GM21723 (cell line): ENCODE data around the gene SGTA.

Experiments
- ATAC-seq: cut with Tn5 transposase; IDR thresholded peaks from one replicate; pipeline ENCODE4 v1.9.1; 2021; ENCODE audit warnings: mild to moderate bottlenecking, moderate library complexity; ENCODE audit not compliant: unreplicated experiment

The SGTA gene

DNA sequence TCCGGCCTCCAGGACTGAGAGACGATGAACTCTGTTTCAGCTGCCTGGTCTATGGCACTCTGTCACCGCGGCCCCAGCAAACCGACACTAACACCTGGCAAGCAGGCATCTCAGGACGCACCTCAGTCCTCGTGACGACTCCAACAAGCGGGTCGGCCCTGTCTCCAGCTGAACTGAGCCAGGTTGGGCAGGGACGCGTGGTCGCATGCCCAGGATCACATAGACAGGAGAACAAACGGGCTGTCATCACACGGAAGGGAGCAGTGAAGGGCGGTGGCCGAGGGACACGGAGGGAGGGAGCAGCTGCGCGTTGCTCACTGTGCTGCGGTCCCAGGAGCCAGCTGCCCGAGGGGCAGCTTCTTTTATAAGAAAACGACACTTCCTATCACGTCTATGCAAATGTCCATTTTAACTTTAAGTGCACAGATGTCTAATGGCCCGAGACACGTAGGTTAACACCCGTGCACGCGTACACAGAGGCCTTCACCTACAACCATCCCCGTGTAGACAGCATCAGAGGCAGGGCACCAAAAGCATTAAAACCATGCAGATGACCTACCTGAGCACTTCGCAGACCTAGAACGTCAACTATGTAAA is 8.9 kb downstream of the SGTA start:
- ATAC-seq, result no peak

DNA sequence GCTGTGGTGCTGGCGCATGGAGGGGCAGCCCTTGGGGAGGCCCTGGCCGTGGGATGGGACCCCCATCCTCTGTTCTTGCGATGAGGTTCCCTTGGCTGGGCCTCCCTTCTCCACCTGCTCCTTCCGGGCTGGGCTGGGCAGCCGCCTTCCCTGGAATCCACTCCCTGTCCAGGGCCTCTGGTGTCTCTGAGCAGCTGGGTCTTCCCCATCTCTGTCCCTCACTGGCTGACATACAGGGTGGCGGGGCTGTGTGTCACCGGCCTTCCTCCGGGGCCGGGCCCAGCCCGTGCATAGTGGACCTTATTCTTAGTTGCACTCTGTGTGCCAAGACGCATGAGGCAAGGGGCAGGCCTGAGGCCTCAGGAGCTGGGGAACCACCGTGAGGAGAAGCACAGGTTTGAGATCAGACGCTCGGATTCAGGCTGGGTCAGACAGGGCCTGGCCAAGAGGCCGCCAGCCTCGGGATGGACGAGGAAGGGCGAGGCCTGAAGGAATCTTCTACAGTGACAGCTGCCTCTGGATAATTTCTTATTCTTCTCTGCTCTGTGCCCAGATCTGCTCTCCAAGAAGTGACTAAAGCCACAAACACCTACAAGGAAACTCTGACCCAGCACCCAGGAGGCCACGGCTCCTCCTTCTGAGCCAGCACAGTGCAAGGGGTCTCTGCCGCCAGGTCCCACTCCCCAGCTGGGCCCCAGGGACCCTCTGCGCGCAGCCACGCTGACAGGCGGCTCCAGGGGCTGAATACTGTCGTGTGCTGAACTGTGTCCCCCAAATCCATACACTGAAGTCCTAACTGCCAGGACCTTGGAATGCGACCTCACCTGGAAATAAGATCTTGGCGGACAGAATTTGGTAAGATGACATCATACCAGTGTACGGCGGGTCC is 11.0 kb downstream of the SGTA start:
- no peak for ATAC-seq

DNA sequence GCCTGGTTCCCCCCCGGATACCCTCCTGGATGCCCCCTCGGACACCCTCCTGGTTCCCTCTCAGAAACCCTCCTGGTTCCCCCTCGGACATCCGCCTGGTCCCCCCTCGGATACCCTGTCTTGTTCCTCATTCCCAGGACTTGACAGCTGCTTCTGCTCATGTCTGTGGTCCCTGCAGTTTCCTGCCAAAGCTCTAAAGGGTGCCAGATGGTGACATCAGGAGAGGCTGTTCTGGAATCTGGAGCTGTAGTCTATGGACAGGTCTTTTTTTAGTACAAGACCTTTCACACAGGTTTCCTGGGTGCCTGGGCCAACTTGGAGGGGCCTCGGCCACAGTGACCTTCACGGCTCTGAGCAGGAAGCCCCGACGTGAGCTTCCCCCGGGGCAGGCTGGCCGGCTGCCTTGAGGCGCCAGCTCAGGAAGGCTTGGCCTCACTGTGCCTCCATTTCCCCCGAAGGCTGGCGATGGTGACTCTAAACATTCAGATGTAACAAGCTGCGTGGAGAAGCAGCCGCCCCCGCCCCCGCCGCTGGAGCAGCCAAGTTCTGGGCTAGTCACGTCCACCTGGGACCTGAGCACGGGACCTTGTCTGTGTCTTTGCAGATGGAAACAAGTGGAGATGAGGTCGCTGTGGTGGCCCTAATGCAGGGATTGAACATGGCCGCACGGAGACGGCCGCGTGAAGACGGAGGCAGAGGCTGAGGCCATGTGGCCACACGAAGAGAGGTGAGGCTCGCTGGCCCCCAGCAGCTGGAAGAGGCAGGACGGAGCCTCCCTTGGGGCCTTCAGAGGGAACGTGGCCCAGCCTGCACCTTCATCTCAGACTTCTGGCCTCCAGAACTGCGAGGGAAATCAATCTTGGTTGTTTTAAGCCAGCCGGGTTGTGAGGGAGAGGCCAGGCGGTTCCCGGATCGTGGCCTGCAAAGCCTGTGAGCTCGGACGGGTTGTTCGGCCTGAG is 12.7 kb downstream of the SGTA start:
- ATAC-seq, result no peak

DNA sequence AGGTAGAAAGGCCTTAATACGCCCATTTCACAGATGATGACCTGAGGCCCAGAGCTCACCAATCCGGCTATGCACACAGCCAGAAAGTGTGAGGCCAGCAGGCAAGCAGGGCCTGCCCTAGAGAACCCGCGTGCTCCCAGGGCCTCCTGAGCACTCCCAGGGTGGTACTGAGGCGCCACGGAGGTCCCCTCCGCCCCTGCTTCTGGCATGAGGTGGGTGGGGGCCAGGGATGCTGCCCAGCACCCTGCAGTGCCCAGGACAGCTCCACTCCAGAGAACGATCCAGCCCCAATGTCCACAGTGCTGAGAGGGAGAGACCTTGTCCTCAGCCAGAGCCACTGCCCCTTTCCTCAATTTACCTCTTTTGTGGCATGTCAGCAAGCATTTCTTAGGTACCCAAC is 13.9 kb downstream of the SGTA start:
- no peak for ATAC-seq

DNA sequence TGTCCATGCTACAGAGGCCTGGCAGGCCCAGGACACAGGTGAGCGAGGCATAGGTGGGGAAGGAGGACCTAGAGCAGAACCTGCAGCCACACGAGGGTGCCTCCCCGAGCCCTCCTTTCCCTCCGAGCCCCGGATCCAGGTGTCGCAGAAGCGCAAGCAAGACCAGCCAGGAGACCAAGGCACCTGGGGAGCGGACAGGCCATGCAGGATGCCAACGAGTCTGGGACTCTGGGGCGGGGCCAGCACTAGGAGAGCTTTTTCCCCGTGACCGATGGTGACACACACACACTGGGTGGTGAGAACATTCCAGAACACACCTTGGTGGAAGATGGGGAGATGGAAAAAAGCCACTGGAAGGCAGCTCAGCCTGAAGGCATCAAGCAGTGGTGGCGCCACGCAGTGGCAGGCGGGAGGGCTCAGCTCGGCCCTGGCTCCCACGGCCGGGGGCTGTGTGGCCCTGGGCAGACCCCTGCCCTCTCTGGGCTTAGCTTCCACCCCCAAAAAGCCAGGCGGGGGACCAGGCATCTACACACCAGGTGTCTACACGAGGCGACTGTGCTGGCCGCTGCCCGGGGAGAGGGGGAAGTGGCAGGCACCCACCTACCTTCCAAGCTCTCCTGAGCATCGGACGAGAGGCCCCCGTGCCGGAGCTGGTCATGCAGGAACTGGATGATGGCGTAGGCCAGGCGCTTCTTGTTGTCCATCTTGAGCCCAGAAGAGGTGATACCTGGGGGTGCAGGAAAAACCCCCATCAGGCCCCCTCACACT is 14.5 kb downstream of the SGTA start:
- no peak for ATAC-seq

DNA sequence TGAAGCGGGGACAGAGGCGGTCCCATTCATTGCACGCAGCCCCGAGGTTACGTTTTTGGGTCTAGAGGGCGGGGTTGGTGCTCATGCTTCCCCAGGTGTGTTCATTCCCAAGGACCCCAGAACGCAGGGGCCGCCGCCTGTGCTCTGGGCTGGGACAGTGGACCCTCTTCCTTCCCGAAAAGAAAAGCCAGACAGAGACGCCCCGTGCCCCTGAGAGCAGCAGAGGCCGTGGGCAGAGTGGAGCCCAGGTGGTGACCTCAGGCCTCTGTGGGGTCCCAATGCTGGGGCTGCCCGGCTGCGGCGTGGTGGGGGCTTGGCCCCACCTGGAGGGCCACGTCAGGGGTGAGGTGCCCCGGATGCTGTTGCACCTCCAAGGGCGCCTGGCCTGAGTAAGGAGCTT is 15.4 kb downstream of the SGTA start:
- no peak for ATAC-seq

DNA sequence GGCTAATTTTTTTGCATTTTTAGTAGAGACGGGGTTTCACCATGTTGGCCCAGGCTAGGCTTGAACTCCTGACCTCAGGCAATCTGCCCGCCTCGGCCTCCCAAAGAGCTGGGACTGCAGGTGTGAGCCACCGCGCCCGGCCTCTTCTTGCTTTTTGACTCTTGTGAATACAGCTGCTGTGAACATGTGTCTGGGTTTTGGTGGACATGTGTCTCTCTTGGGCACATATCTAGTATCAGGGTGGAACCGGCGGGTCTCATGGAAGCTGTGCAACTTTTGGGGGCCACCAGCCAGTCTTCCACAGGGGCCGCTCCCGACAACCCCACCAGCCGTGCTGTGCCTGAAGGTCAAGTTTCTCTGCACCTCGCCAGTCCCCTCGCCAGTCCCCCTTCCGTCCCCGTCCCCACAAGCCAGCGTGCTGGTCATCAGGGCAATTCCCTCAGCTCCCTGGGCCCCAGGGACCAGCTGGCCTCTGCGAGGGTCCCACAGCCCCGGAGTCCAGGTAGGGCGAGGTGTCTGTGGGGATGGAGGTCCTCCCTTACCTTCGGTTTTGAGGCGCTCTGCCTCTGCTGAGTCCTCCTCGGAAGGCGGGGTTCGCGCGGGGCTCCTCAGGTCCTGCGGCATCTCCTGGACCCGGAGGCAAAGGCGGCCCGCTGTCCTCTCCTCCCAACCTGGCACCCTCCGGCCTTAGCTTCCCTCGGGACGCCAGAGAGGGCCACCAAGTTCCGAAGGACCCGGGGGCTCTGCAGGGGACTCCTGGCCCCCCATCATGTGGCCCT is 16.3 kb downstream of the SGTA start:
- no peak for ATAC-seq

DNA sequence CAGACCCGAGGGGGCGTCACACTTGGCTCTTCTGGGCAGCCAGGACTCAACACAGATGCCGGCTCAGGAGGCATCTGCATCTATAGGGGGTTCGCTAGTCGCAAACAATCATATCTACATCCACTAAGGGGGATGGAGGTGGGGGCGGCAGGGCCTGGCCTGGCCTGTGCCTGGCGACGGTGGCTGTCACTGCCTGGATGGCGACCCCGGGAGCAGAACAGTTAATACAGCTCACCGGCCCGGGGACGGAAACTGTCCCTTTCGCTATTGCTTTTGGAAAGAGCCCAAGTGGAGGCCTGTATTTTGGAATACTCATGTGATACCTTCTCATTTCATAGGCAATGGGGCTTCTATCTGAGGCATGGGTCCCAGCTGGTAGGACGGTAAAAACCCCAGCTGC is 17.7 kb downstream of the SGTA start:
- no peak for ATAC-seq

DNA sequence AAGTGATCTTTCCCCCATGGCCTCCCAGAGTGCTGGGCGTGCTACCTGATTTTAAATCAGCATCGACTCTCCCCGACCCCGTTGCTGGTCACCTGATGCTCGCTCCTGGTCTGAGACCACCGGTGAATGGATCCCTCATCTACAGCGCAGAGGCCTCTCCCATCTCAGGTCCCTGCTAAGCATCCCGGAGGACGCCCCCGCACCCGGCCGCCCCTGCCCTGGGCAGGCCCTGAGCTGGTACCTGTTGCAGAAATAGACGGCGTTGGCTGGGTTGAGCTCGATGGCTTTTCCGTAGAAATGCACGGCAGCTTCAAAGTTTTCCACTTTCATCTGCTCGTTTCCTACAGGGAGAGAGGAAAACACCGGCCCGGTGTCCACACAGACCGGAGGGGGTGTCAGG is 18.1 kb downstream of the SGTA start:
- no peak for ATAC-seq

DNA sequence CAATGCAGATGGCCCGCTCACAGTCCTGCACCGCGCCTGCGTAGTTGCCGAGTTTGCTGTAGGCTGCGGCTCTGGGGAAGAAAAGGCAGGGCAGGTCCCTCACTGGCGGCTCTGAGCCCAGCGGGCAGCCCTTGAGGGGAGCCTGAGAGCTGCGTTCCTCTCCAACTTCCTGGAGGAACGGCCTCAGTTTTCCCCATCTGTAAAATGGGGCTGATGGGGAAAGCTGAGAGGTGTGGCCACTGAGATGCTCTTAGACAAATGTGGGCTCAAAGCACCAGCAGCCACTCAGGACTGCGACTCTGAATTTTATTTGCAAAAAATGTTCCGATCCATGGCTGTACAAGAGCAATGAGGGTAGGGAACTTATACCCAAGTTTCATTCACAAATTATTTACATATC is 19.4 kb downstream of the SGTA start:
- no peak for ATAC-seq

DNA sequence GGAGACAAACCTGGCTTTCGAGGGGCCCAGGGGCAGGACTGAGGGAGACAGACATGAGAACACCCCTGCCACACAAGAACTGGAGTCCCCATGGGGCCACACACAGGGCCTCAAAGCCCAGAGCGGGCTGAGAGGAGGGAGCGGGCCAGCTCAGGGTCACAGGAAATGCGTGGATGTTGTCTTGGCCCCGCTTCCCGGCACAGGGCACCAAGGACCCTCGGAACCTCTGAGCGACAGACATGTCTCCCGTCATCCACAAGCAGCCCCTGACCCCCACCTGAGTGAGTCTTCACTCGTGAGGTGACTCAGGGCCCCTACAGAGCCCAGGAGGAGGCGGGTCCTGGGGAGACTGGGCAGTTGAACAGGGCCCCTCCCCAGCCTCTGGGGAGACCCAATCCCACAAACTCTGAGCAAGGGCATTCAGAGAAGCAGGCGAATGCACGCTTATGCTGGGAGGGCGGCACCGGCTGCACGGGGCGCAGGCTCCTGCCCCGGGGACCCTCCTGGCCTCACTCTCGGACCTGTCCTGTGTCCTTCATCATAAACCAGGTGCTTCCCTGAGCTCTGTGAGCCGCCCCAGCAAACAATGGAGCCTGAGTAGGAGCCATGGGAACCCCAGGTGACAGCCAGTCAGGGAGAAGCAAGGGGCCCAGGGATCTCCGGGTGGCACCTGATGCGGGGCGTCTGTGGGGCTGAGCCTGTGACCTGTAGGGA is 20.1 kb downstream of the SGTA start:
- no peak for ATAC-seq

DNA sequence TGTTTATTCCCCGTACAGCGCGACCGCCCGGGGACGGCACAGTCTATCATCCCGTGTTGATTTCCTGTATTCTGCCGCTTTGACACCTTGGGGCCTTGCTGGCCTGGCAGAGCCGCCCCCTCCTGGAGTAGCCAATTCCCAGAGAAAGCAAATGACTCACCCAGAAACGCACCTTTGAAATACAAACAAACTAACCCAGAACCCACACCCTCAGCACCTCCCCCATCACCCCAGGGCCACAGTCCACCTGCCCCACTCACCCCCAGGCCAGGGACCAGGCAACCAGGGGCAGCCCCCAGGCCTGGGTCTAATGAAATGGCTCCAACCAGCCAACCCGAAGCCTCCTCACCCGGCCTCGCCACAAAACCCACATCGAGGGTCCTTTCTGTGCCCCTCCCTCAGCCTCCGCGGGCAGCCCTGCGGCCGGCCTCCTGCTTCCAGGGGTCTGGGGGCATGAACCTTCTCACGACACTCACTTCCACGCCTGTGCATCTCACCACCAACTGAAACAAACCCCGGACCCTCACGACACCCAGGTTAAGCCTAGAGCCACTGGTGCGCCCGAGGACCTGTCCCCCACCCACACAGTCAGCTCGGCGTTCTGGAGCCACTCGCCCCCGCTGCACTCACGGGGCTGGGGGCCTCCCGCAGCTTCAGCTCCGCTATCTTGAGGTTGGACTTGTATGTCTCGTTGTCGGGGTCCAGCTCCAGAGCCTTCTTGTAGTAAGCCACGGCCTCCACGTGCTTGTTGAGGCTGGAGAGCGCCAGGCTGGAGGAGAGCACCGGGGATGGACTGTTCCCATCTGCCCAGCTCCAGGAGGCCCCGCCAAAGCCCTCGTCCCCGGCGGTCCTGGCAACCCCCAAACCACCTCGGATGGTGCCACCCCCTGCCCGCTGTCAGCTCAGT is 20.9 kb downstream of the SGTA start:
- ATAC-seq, result no peak

DNA sequence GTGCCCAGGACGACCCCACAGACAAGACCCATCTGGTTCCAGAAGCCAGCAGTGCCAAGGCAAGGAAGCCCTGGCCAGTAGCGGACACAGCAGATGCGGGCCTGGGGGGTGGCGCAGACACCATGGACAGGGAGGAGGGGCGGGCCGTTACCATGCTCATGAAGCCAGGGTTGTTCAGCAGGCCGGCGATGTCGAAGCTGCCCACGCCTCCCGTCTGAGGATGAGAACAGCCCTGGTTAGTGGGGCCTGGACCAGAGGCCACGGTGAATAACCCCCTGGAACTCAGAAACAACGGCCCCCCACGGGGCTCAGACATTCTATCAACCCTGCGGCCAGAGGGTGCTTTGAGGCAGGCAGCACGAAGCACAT is 21.8 kb downstream of the SGTA start:
- no peak for ATAC-seq

DNA sequence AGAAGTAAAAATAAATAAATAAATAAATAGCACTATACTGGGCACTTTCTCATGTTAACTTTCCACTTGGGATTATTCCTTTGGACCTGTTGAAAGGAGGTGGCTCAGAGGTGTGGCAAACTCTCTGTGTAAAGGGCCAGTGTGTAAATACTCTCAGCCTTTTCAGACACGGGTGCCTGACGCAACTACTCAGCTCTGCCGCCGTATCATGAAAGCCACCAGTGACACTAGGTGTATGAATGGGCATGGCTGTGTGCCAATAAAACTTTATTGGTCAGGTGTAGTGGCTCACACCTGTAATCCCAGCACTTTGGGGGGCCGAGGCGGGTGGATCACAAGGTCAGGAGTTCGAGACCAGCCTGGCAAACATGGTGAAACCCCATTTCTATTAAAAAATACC is 23.1 kb downstream of the SGTA start:
- no peak for ATAC-seq

DNA sequence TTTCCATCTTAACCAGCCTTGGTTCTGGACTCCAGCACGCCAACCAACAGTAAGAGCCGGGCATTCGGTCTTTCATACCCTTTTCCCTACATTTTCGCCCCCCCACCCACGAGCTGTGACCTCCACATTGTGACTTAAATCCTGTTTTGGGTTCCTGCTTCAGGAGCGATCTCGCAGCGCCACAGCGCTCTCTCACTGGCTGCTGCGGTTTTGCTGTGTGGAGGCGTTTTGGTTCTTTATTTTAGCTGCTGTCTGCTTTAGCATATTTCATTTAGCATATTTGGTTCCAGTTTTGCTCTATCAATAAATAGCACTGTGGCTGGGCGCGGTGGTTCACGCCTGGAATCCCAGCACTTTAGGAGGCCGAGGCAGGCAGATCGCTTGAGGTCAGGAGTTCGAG is 23.7 kb downstream of the SGTA start:
- ATAC-seq, result no peak

DNA sequence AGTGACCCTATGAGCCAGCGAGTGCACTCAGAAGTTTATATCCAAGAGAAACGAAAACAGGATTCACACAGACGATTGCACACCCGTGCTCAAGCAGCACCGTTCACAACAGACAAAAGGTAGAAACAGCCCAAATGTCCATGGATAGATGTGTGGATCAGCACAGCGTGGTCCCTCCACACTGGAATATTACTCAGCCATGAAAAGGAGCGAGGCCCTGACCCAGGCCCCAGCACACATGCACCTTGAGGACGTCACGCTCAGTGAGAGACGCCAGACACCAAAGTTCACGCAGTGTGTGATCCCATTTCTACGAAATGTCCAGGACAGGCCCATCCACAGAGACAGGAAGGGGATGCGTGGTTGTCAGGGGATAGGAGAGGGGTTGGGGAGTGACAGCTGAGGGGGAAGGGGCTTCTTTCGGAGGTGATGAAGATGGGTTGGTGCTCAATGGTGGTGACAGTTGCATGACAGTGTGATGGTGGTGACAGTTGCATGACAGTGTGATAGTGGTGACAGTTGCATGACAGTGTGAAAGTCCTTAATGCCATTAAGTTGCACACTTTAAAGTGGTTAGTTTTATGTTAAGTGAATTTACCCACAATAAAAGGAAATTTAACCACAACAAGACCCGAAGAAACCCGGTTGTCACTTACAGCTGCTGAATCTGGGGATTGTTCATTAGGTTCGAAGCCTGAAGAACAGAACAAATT is 24.3 kb downstream of the SGTA start:
- no peak for ATAC-seq

DNA sequence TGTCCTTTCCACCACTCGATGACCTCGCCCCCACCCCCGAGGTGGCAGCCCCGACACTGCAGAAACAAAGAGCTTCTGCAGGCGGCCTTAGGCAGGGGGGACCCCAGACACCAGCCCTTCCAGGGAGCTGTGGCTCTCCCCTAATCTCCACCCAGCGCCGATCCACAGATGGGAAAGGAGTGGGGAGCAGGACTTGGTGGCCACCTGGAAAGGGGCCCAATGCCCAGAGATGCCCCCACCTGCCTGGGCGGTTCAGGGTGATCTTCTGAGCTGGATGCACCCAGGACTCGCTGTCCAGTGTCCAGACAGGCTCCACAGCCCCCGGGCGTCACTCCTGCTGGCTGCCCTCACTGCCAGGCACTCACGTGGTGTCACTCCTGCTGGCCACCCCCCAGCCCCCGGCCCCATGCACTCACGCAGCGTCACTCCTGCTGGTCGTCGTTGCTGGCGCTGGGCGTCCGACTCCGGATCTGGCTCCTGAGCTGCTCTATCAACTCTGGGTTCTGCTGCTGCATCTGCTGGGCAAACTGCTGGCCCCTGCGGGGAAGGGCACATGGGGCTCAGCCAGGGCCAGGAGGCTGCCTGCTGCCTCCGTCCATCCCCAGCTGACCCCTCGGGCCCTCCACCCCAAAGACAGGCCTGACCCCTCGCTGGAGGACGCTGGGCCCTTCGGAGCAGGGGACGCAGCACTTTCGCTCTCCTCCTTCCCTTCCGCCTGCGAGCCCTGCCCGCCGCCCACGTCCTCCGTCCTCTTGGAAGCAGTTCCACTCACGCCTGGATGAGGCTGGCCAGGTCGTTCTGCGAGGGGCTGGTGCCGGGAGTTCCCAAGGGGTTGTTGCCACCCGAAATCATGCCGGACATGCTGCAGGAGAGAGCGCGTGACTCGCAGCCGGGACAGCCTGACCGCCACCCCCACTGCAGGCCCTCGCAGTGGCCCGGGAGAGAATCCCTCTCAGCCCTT is 25.9 kb downstream of the SGTA start:
- ATAC-seq, result no peak
